ENCODE data around the gene CEL. TPM values are rescaled to one million over a fixed set of nuclear protein-coding genes. Genes with fewer than 3 reads are reported as not detected.
"Not testable (repeated sequence)": the region's sequence is repeated elsewhere in the genome, so short reads cannot be mapped to it uniquely, and the experiment has no call there.

CEL gene
- total and polyA plus RNA-seq, 4 donors = 0.30 to 3.5 (median 1.8) TPM

DNA sequence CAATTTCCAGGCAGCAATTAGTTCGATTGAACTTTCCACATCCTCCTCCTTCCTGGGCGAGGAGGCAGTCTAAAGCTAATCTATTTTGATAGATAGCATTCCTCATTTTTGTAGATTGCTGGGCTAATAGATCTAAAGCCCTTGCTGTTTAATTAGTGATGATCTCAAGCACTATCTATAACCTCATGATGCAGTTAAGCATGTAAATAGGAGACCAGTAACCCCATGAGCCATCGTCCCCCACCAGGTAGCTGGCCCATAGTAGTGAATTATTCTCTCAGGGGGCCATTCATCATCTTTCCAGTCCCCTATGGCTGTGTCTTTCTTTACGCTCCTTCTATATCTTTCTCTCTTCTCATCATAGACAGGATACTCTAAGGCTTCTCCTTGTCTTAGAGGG, 14.9 kb downstream of the CEL start:
- Histone ChIP-seq H3K4me3 (ENCODE audit: low read depth, low read length) (no peak overlapping the region), H3K9me3 (ENCODE audit: control insufficient read depth, insufficient read depth, low read length) (no peaks in the 10 kb centered on the region), H3K27me3 (ENCODE audit: control insufficient read depth, insufficient read depth, low read length) (no peaks in the 10 kb centered on the region), H3K36me3 (ENCODE audit: control insufficient read depth, insufficient read depth, low read length) (peaks cover 3% of the 10 kb centered on the region), H3K27ac (ENCODE audit: low read depth, low read length) (no peak overlapping the region), H3K4me1 (ENCODE audit: control insufficient read depth, insufficient read depth, low read length) (no peaks in the 10 kb centered on the region)
- WGBS (ENCODE audit: insufficient coverage) = no CpG with 5 or more reads among the region's 4 CpGs
- no peak for DNase-seq (ENCODE audit: low read depth in 4 of 6, low spot score in 6 of 6)

DNA sequence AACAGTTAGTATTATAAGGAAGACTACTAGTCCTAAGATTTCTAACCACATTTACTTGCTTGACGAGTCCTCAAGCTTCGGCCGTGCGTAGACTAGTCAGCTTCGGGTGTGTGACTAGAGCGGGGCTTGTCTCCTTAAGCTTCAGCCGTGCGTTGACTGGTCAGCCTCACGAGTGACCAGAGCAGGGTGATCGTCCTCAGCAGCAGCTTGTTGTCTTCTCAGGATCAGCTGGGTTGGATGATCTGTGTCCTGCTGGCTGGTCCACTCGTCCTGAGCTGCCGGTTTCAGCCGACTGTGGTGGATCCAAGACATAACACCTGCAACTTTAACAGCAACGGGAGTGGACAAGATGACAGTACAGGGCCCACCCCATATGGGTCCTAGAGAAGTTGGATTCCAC, 16.7 kb downstream of the CEL start:
- H3K4me1 ChIP-seq (ENCODE audit: control insufficient read depth, insufficient read depth, low read length) = no peaks in the 10 kb centered on the region
- H3K27ac ChIP-seq (ENCODE audit: low read depth, low read length) = no peak overlapping the region
- 82% methylated on average over 14 of the region's 14 CpGs for WGBS (ENCODE audit: insufficient coverage)
- no peaks in the 10 kb centered on the region for H3K36me3 ChIP-seq (ENCODE audit: control insufficient read depth, insufficient read depth, low read length)
- DNase-seq (ENCODE audit: low read depth in 4 of 6, low spot score in 6 of 6) = no peak
- no peaks in the 10 kb centered on the region for H3K27me3 ChIP-seq (ENCODE audit: control insufficient read depth, insufficient read depth, low read length)
- no peaks in the 10 kb centered on the region for H3K9me3 ChIP-seq (ENCODE audit: control insufficient read depth, insufficient read depth, low read length)
- H3K4me3 ChIP-seq (ENCODE audit: low read depth, low read length) = no peak overlapping the region

GRCh38 chr9:133080161-133080560, 18.4 kb downstream of the CEL start:
- WGBS (ENCODE audit: insufficient coverage) = 89% methylated on average over 2 of the region's 7 CpGs
- H3K4me3 ChIP-seq (ENCODE audit: low read depth, low read length) = no peak overlapping the region
- no peaks in the 10 kb centered on the region for H3K4me1 ChIP-seq (ENCODE audit: control insufficient read depth, insufficient read depth, low read length)
- DNase-seq (ENCODE audit: low read depth in 4 of 6, low spot score in 6 of 6) = peak in 1 of 6 donors; percentile 9
- H3K27me3 ChIP-seq (ENCODE audit: control insufficient read depth, insufficient read depth, low read length) = no peaks in the 10 kb centered on the region
- H3K36me3 ChIP-seq (ENCODE audit: control insufficient read depth, insufficient read depth, low read length) = no peaks in the 10 kb centered on the region
- H3K9me3 ChIP-seq (ENCODE audit: control insufficient read depth, insufficient read depth, low read length) = no peaks in the 10 kb centered on the region
- H3K27ac ChIP-seq (ENCODE audit: low read depth, low read length) = no peak overlapping the region

- not testable (repeated sequence) for H3K36me3 ChIP-seq (ENCODE audit: control insufficient read depth, insufficient read depth, low read length); DNase-seq (ENCODE audit: low read depth in 4 of 6, low spot score in 6 of 6); H3K9me3 ChIP-seq (ENCODE audit: control insufficient read depth, insufficient read depth, low read length); H3K27ac ChIP-seq (ENCODE audit: low read depth, low read length); H3K4me3 ChIP-seq (ENCODE audit: low read depth, low read length); H3K4me1 ChIP-seq (ENCODE audit: control insufficient read depth, insufficient read depth, low read length); H3K27me3 ChIP-seq (ENCODE audit: control insufficient read depth, insufficient read depth, low read length)
- WGBS (ENCODE audit: insufficient coverage) = 87% methylated on average over 2 of the region's 18 CpGs
Measured at GRCh38 chr9:133080786-133081779, 19.3 kb downstream of the CEL start.

GRCh38 chr9:133081957-133082644, 20.3 kb downstream of the CEL start:
- not testable (repeated sequence) for H3K27ac ChIP-seq (ENCODE audit: low read depth, low read length); H3K4me3 ChIP-seq (ENCODE audit: low read depth, low read length); DNase-seq (ENCODE audit: low read depth in 4 of 6, low spot score in 6 of 6); H3K27me3 ChIP-seq (ENCODE audit: control insufficient read depth, insufficient read depth, low read length); H3K4me1 ChIP-seq (ENCODE audit: control insufficient read depth, insufficient read depth, low read length); H3K9me3 ChIP-seq (ENCODE audit: control insufficient read depth, insufficient read depth, low read length); H3K36me3 ChIP-seq (ENCODE audit: control insufficient read depth, insufficient read depth, low read length)
- WGBS (ENCODE audit: insufficient coverage) = 88% methylated on average over 5 of the region's 12 CpGs

DNA sequence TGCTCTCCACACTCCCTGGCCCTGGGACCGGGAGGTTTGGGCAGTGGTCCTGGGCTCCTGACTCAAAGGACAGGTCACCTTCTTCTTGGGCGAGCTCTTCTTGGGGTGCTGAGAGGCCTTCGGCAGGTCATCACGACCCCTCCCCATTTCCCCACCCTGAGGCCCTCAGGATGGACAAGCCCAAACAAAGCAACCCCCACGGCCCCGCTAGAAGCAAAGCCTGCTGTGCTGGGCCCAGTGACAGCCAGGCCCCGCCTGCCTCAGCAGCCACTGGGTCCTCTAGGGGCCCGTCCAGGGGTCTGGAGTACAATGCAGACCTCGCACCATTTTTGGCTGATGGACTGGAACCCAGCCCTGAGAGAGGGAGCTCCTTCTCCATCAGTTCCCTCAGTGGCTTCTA, 21.9 kb downstream of the CEL start:
- not testable (repeated sequence) for H3K36me3 ChIP-seq (ENCODE audit: control insufficient read depth, insufficient read depth, low read length); DNase-seq (ENCODE audit: low read depth in 4 of 6, low spot score in 6 of 6); H3K27ac ChIP-seq (ENCODE audit: low read depth, low read length); H3K9me3 ChIP-seq (ENCODE audit: control insufficient read depth, insufficient read depth, low read length); H3K4me3 ChIP-seq (ENCODE audit: low read depth, low read length); H3K4me1 ChIP-seq (ENCODE audit: control insufficient read depth, insufficient read depth, low read length); H3K27me3 ChIP-seq (ENCODE audit: control insufficient read depth, insufficient read depth, low read length)
- WGBS (ENCODE audit: insufficient coverage) = 75% methylated on average over 4 of the region's 9 CpGs

GRCh38 chr9:133086212-133086860, 24.6 kb downstream of the CEL start:
- not testable (repeated sequence) for H3K4me1 ChIP-seq (ENCODE audit: control insufficient read depth, insufficient read depth, low read length); H3K4me3 ChIP-seq (ENCODE audit: low read depth, low read length); H3K27ac ChIP-seq (ENCODE audit: low read depth, low read length); H3K27me3 ChIP-seq (ENCODE audit: control insufficient read depth, insufficient read depth, low read length); H3K36me3 ChIP-seq (ENCODE audit: control insufficient read depth, insufficient read depth, low read length); DNase-seq (ENCODE audit: low read depth in 4 of 6, low spot score in 6 of 6); H3K9me3 ChIP-seq (ENCODE audit: control insufficient read depth, insufficient read depth, low read length)
- 90% methylated on average over 5 of the region's 17 CpGs for WGBS (ENCODE audit: insufficient coverage)

DNA sequence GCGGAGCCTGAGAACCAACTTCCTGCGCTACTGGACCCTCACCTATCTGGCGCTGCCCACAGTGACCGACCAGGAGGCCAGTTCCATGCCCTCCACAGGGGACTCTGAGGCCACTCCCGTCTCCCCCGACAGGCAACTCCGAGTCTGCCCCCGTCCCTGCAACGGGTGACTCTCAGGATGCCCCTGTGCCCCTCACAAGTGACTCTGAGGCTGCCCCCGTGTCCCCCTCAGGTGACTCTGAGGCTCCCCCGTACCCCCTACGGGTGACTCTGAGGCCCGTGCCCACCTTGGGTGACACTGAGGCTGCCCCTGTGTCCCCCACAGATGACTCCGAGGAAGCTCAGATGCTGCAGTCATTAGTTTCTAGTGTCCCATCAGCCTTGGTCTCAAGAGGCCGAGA, 25.1 kb downstream of the CEL start:
- H3K9me3 ChIP-seq (ENCODE audit: control insufficient read depth, insufficient read depth, low read length) = no peaks in the 10 kb centered on the region
- no peak for DNase-seq (ENCODE audit: low read depth in 4 of 6, low spot score in 6 of 6)
- H3K27me3 ChIP-seq (ENCODE audit: control insufficient read depth, insufficient read depth, low read length) = no peaks in the 10 kb centered on the region
- no peak overlapping the region for H3K27ac ChIP-seq (ENCODE audit: low read depth, low read length)
- 87% methylated on average over 13 of the region's 15 CpGs for WGBS (ENCODE audit: insufficient coverage)
- H3K36me3 ChIP-seq (ENCODE audit: control insufficient read depth, insufficient read depth, low read length) = no peaks in the 10 kb centered on the region
- H3K4me3 ChIP-seq (ENCODE audit: low read depth, low read length) = no peak overlapping the region
- H3K4me1 ChIP-seq (ENCODE audit: control insufficient read depth, insufficient read depth, low read length) = no peaks in the 10 kb centered on the region

DNA sequence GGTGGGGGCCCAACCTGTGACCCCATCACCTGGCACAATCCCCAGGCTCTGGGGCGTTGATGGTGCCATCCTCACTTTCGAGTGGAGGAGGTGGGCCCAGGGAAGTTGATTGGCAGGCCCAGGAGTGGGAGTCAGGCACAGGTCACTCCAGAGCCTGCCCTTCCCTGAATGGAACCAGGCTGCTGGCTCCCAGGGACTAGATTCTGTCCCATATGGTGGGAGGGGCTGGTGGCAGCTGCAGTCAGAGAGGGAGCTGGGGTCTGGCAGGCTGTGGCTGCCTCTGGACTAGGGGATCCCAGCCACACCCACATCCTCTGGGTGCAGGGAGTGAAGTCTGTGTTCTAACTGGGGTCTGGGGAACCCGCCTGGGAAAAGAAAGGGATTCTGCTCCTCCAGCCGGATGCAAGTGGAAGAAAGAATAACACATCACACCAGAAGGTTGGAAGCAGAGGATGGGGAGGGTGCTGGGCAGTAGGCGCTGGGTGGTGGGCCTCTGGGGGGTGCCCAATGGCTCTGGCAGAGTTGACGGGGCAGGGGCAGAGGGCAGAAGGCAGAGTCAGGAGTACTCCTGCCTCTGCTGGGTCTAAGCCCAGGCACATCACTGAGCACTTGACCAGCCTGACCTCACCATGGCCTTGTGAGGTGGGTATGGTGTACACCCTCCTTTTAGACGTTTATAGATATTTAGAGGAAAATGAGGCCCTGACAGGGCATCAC, 25.8 kb downstream of the CEL start:
- 73% methylated on average over 4 of the region's 7 CpGs for WGBS (ENCODE audit: insufficient coverage)
- DNase-seq (ENCODE audit: low read depth in 4 of 6, low spot score in 6 of 6) = no peak
- Histone ChIP-seq H3K27ac (ENCODE audit: low read depth, low read length) (no peak overlapping the region), H3K27me3 (ENCODE audit: control insufficient read depth, insufficient read depth, low read length) (no peaks in the 10 kb centered on the region), H3K4me3 (ENCODE audit: low read depth, low read length) (no peak overlapping the region), H3K4me1 (ENCODE audit: control insufficient read depth, insufficient read depth, low read length) (no peaks in the 10 kb centered on the region), H3K9me3 (ENCODE audit: control insufficient read depth, insufficient read depth, low read length) (no peaks in the 10 kb centered on the region), H3K36me3 (ENCODE audit: control insufficient read depth, insufficient read depth, low read length) (no peaks in the 10 kb centered on the region)
